Measurements from ENCODE around the gene CACNG3.
"Not testable (repeated sequence)": the region's sequence is repeated elsewhere in the genome, so short reads cannot be mapped to it uniquely, and the experiment has no call there.

CACNG3 gene

DNA sequence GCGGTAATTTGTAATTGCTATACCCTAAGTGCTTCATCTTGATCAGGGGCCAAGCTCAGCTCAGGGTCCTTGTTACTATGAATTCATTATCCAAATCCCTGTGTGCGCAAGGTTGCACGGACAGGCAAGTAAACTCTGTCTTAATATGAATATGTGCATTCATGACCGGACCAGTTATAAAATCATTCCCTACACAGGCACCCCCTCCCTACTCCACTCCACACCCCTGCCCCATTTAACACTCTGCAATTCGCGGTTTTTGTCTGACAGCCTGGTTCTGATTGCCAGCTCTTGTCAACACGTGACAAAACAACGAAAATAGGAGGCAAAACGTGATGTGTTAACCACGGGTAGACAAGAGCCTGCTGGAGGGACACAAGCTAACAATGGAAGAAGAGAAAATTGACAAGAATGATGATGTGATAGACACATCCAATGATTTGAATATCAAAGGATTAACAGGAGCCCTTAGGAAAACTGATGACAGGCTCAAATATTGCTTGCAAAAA lies 76.5 kb downstream of the CACNG3 start:
- no peak for DNase-seq (ENCODE audit: low spot score)

DNA sequence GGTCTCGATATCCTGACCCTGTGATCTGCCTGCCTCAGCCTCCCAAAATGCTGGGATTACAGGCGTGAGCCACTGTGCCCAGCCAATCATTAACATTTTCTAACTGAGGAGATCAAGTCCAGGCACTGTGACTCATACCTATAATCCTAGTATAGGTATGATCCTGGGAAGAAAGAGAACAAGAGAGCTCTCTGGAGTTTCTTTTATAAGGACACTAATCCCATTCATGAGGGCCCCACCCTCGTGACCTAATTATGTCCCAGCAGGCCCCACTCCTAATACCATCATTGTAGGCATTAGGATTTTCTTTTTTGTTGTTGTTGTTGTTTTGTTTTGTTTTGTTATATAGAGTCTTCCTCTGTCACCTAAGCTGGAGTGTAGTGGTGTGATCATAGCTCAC lies 80.4 kb downstream of the CACNG3 start:
- no peak for DNase-seq (ENCODE audit: low spot score)

DNA sequence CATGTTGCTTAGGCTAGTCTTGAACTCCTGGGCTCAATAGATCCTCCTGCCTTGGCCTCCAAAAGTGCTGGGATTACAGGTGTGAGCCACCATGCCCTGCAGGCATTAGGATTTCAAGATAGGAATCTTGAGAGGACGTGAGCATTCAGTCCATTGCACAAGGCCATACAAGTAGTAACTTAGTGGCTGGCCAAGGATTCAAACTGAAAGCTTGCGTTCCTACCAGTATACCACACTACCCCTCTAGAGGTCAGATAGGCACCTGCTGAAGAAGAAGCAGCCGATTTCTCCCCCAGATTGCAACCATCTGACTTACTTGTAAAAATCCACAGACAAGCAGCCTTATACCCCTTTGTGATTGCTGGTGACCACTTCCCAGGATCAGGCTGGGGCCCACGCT lies 80.9 kb downstream of the CACNG3 start:
- no peak for DNase-seq (ENCODE audit: low spot score)

DNA sequence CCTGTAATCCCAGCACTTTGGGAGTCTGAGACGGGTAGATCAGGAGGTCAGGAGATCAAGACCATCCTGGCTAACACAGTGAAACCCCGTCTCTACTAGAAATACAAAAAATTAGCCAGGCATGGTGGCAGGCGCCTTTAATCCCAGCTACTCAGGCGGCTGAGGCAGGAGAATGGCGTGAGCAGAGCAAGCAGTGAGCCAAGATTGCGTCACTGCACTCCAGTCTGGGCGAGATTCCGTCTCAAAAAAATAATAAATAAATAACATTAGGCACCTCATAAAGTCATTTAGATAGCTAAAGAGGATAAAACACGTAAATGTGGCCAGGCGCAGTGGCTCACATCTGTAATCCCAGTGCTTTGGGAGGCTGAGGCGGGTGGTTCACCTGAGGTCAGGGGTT lies 87.7 kb downstream of the CACNG3 start:
- not testable (repeated sequence) for DNase-seq (ENCODE audit: low spot score)

DNA sequence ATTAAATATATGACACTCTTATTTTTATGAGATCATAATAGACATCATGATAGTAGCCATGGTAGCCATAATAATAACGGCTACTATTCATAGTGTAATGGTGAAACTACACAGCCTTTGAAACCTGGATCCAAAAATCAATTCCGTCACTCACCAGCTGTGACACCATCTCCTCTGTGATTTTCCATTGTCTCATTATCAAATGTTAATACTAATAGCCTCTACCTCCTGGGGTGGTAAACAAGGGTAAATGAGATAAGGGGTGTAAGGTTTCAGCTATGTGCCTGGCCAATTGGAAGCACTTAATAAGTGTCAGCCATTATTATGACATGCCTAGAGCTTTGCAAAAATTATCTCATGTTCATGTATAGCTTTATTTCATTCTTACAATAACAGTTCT lies 88.6 kb downstream of the CACNG3 start:
- no peak for DNase-seq (ENCODE audit: low spot score)

DNA sequence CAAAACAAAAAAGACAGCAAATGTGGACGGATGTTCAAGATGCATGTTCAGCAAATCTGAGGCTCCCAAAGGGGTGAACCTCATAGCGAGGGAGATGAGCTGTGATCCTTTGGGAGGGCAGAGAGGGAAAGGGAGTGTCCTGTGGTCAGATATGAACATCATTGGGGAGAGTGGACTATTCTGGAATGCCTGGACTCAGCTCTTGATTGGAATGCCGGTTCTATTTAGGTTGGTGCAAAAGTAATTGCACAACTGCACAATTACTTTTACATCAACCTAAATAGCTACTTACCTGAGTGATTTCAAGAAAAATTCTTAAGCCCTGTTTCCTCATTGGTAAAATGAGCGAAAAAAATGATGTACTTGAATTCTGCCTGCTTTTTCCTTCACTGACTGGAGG lies 89.6 kb downstream of the CACNG3 start:
- DNase-seq (ENCODE audit: low spot score), result no peak

DNA sequence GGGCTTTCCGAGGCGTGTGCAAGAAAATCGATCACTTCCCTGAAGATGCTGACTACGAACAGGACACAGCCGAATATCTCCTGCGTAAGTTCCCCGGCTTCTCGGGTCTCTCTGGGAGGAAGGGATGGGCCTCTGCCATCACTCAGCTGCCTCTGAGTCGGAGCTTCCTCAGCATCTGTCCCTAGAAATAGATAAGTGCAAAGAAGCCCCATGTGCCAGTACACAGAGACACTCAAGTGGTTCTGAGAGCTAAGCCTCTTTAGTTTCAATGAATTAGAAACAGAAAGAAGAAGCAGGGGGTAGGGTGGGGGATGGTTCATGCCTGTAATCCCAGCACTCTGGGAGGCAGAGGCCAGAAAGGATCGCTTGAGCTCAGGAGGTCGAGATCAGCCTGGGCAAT lies 90.6 kb downstream of the CACNG3 start:
- DNase-seq (ENCODE audit: low spot score), result no peak

DNA sequence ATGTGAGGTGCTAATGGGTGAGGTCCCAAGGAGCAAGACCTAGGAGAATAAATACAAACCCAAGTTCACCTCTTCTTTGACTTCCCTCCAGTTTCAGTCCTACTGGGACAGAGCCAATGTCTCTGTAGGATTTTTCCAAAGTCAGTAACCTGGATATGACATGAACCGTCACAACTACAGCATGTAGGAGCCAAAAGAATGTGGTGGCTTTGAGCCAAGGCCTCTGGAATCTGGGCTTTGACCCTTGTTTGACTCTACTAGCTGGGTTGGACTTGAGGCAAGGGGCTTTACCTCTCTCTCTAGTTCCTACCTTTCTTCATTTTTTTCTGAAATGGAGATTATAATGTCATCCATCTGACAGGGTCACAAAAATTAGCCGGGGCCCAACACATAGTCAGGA lies 91.4 kb downstream of the CACNG3 start:
- DNase-seq (ENCODE audit: low spot score), result no peak

DNA sequence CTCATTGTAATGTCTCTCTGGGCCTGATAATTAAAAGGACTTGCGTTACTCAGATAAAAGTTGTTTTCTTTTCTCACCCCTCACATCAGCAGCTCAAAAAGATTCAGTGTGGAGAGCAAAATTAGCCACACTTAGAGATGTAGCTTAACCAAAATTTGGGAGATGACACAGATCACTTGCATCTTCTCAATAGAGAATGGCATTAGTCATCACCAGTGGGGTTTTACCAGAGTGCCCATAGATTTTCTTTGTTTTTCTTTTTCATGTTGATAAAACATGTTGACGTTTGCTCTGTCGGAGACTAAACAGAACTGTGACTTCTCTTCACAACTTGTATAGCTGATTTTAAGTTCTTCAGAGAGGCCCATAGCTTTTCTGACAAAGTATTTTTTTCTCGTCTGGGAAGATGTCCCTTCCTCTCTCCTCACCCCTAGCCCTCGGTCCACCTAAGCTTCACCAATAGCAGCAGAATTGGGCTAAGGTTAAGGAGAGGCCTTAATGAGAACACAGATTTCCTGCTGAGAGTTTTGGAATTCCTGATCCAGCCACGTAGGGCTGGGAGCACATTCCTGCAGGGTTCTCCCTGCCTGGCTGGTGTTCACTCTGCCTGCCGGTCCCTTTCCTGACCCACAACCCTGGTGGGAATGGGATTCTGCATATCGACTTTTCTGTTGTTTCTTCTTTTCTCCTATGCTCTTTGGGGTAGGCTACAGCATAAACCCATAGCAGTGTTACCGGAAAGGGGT lies 92.6 kb downstream of the CACNG3 start:
- no peak for DNase-seq (ENCODE audit: low spot score)

DNA sequence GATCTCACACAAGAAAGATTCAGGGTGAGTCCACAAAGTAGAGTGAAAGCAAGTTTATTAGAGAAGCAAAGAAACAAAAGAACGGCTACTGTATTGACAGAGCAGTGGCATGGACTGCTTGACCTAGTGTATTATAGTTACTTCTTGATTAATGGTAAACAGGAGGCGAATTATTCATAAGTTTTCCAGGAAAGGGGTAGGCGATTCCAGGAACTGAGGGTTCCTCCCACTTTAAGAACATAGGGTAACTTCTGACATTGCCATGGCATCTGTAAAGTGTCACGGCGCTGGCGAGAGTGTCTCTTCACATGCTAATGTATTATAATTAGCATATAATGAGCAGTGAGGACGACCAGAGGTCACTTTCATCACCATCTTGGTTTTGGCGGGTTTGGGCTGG lies 93.2 kb downstream of the CACNG3 start:
- no peak for DNase-seq (ENCODE audit: low spot score)

DNA sequence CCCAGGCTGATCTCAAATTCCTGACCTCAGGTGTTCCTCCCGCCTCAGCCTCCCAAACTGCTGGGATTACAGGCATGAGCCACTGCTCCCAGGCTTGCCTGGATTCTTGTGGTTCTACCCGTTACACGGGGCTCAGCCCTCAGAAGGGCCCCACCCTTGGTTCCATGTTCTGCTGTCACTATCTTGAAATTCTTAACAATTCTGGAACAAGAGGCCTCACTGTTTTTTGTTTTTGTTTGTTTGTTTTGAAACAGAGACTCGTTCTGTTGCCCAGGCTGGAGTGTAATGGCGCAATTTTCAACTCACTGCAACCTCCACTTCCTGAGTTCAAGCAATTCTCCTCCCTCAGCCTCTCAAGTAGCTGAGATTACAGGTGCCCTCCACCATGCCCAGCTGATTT lies 96.6 kb downstream of the CACNG3 start:
- no peak for DNase-seq (ENCODE audit: low spot score)

DNA sequence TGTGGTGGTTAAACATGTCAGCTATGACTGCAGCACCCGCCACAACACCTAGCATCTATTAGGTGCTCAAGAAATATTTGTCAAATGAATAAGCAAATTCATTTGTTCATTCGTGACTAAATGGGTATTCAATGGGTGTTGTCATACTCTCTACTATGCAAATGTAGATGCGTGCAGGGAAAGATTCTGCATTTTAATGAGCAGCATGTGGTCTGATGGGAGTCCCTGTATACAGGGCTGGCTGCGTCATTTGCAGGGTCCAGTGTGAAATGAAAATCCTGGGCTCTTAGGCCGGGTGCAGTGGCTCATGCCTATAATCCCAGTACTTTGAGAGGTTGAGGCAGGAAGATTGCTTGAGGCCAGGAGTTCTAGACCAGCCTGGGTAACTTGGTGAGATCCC lies 97.5 kb downstream of the CACNG3 start:
- DNase-seq (ENCODE audit: low spot score), result no peak

DNA sequence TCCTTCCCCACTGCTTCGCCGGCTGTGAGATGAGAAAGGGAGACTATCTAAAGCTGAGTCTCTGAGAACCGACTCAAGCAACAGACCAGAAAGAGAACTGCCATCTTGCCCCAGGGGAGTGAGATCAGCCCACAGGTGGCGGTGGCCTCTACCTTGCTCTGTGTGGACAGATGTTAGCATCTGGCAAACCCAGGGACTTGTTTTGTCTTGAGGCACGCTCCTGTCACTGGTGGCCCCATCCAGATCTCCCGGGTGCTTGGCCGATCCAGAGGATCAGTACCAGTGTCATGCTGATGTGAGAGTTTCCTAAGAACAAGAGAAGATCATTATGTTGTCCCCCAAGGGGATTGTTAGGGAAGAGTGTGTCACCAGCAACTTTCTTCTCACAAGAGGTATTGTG lies 101.4 kb downstream of the CACNG3 start:
- no peak for DNase-seq (ENCODE audit: low spot score)

DNA sequence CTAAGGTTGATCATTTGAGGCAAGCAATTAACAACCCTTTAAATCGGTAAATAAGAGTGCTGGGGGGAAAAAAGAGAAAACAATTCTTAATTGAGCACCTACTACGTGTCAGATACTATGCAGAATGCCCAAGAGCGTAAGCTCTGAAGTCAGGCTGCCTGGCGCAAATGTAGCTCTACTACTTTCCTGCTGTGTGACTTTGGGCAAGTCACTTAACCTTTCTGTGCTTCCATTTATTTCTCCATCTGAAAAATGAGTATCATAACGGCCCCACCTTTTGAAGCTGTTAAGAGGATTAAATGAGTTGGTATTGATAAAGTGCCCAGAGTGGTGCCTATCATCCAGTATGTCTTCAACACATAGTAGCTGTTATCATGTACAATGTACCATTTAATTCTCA lies 102.0 kb downstream of the CACNG3 start:
- no peak for DNase-seq (ENCODE audit: low spot score)

DNA sequence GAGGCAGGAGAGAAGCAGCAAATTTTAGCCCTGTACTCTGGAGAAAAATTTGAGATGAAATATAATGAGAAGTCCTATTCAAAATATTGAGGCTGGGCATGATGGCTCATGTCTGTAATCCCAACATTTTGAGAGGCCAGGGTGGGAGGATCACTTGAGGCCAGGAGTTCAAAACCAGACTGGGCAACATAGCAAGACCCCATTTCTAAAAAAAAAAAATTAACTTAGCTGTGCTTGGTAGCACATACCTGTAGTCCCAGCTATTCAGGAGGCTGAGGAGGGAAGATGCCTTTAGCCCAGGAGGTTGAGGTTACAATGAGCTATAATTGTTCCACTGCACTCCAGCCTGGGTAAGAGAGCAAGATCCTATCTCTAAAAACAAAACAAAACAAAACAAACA lies 103.4 kb downstream of the CACNG3 start:
- no peak for DNase-seq (ENCODE audit: low spot score)

DNA sequence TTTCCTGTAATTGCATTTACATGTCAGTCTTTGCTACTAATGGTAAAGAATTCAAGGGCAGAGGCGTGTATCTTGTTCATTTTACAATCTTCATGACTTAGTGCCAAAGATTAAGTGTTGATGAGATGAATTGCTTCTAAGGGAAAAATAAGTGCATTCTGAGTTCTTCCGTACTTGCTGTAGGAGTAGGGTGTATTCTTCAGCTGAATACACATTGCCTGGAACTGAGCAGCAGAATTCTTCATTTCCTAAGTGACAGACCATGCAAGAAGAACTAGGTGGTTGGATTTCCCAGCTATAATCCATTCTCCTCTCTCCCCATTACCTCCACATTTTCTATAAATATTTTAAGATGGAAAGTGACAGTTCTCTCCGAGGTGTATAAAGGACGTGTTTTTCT lies 104.8 kb downstream of the CACNG3 start:
- no peak for DNase-seq (ENCODE audit: low spot score)

DNA sequence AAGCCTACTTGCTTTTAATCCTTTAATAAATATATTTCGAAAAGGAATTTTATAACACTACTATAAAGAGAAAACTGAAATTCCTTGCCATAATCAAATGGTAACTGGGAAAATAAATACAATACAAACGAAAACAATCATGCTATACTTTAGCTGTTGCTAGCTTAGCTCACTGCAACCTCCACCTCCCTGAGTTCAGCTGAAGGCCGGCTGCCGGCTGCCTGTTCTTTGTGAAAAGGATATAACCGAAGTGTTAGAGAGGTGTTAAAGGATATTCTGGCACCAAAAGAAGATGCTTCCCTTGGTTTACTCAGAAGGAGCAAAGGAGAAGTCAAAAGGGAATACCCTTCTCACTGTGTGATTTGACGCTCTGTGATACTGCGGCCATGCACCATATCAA lies 108.5 kb downstream of the CACNG3 start:
- no peak for DNase-seq (ENCODE audit: low spot score)

DNA sequence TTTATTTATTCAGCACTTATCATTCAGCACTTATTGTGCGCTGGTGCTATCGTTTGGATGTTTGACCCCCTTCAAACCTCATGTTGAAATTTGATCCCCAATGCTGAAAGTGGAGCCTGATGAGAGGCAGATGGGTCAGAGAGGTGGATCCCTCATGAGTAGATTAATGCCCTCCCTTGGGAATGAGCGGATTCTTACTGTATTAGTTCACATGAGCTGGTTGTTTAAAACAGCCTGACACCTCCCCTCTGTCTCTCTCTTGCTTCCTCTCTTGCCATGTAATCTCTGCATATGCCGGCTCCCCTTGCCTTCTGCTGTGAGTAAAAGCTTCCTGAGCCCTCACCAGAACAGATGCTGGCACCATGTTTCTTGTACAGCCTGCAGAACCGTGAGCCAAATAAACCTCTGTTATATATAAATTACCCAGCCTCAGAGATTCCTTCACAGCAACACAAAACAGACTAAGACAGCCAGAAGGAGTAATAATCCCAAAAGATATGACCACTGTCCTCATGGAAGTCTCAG lies 111.1 kb downstream of the CACNG3 start:
- no peak for DNase-seq (ENCODE audit: low spot score)

DNA sequence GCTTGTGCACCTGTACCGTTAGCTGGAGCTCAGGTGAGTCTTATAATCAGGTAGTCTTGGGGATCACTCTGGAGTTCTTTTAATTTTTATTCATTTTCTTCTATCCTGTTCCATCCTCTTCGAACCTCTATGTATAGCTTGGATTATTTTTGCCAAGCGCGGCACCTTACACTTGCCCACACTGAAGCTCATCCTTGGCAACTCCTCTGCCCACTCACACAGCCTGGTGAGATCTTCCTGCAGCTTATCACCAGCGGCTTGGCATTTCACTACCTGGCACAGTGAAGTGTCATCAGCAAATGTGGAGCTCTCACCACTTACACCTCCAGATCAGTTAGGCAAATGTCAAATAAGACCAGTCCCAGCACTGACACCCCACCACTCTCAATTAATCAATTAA lies 116.7 kb downstream of the CACNG3 start:
- no peak for DNase-seq (ENCODE audit: low spot score)

DNA sequence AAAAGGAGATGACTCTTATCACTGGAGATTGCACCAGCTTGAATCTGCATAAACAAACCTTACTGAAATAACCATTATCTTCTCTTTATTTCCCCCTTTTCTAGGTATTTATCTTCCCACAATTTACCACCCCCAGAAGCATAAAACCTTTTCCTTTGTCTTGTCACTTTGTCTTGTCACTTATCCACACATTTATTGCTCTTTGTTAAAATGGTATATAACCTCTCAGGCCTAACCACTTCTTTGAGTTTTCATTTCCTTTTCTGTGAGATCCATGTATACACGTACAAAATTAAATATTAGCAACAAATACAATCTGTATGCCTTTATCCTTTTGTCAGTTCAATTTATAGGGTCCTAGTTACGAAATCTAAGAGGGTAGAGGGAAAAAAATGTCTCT lies 122.9 kb downstream of the CACNG3 start:
- no peak for DNase-seq (ENCODE audit: low spot score)

DNA sequence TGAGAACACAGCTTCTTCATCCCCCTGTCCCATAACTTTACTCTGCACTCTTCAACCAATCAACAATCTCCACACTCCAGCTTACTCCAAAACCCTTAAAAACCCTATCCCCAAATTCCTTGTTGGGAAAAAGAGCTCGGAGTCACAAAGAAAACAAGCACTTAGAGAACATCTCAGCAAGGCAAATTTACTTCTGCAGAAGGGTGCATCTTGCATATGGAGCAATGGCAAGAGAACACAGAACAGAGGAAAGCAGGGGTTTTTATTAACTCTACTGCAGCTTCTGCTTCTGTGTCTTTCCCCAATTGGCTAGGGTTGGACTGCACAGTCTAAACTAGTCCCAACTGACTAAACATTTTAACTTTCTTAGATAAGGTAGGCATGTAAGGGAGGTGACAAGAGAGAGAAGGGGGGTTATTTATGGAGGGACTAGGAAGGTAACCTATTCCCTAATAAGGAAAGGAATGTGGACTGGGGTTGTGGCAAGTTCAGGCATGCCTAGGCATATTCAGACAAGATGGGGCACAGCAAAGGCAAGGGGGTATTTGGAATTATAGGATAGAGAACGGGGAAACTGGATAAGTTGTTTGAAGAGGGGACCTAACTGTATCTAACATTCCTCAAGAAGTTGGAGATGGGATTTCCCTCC lies 125.5 kb downstream of the CACNG3 start:
- no peak for DNase-seq (ENCODE audit: low spot score)

DNA sequence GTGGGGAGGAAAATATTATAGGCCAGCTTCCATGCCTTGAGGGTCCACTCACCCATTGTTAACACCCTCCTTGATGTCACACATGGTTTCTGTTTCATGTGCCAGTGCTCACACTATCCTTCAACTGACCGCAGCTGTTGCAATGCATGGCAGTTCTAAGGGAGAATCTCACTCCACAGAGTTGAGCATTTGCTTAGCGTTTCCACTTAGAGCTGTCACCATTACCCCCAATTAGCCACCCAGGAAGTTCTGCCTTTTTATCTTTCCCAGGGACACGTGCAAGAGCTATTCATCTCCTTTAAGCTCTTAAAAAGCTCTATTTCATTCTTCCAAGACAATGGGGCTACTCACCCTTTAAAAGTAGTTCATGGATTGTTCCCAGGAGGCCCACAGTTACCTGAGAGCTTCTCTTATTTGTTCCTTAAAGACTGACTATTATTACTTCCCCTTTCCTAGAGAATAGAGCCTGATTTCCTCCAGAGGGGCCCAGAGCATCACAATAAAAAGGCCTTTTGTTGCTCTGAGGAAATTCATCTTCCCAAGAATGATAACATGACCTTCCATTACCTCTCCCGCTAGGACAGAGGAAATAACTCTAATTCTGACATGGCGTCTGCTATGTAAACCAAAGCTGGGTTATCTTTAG lies 126.8 kb downstream of the CACNG3 start:
- DNase-seq (ENCODE audit: low spot score), result no peak

DNA sequence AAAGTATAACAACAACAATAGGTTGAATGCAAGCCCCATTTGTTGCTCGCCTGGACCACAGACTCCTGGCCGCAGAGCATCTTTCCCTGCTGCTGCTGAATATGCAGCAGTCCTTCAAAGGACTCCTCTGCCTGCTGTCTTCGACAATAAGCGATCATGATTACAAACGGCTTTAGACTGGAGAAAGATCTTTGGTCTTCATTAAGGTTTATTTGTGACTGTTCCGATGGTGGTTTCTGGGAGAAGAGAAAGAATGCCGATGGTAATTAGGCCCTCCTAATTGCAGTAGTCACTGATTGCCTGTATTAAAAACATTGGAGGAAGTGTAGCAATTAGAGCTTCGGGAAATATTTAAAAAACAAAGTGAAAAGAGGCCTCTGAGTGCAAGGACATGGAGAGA lies 138.2 kb downstream of the CACNG3 start:
- DNase-seq (ENCODE audit: low spot score), result no peak

Data from SW480 (cell line).